Measurements from ENCODE around the gene SSTR3.

The SSTR3 gene

DNA sequence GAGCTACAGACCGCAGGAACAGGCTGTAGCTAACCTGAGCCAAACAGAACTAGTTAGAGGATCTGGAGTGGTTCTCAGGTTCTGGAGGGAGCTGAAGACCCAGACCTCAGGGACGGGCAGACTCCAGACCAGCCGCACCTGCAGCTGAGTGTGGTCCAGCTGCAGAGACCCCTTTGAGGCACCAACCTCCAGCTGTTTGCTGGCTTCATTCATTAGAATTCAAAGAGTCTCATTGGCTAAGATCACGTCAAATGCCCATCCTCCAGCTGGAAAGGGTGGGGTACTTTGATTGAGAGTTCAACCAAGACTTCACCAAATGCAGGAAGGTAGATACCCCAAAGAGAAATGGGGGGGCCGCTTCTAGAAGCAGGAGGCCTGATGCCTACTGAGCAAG lies 49.2 kb downstream of the SSTR3 start:
- DNase-seq (ENCODE audit: extremely low read depth, low read depth): no peak
- TF ChIP-seq, protein P1, sequence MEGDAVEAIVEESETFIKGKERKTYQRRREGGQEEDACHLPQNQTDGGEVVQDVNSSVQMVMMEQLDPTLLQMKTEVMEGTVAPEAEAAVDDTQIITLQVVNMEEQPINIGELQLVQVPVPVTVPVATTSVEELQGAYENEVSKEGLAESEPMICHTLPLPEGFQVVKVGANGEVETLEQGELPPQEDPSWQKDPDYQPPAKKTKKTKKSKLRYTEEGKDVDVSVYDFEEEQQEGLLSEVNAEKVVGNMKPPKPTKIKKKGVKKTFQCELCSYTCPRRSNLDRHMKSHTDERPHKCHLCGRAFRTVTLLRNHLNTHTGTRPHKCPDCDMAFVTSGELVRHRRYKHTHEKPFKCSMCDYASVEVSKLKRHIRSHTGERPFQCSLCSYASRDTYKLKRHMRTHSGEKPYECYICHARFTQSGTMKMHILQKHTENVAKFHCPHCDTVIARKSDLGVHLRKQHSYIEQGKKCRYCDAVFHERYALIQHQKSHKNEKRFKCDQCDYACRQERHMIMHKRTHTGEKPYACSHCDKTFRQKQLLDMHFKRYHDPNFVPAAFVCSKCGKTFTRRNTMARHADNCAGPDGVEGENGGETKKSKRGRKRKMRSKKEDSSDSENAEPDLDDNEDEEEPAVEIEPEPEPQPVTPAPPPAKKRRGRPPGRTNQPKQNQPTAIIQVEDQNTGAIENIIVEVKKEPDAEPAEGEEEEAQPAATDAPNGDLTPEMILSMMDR (IDR thresholded peaks at IDR 0.05; ENCODE audit: low read depth, low read length): no peak

DNA sequence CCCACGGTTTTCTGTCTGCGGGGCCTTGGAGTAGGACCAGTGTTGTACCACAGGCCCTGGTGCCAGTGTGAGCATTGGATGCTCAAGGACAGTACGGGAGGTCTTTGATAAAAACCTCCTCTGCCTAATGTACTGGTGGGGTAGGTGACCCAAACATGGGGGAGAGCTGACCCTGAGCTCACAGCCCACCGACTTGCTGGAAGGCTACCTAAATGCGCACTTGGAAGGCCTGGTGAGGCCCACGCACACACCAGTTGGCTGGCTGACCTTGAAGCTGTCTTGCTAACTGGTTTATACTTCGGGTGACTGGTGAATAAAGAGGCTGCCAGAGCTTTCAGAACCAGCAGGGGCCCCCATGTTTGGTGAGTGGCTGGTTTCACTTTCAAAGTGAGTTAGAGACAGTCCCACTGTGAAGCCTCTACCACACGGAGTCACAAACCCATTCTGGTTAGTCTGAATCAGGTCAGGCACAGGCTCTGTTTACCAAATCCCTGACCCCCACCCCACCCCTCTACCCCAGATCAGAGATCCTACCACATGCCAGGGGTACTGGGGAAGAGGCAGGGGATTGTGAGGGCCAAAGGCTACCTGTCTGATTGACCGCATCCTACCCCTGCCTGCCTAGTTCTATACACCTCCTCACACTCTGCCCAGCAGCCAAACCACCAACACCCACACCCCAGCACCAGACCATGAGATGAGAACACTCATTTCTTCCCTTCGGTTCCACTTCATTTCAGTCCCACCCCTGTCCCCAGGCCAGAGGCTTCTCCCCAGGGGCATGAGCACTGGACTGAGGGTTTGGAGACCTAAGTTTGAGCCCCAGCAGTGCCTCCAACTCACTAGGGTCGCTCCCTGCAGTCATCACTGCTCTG lies 49.8 kb downstream of the SSTR3 start:
- no peak for DNase-seq (ENCODE audit: extremely low read depth, low read depth)
- TF ChIP-seq, protein P1 (IDR thresholded peaks at IDR 0.05; ENCODE audit: low read depth, low read length): no peak

DNA sequence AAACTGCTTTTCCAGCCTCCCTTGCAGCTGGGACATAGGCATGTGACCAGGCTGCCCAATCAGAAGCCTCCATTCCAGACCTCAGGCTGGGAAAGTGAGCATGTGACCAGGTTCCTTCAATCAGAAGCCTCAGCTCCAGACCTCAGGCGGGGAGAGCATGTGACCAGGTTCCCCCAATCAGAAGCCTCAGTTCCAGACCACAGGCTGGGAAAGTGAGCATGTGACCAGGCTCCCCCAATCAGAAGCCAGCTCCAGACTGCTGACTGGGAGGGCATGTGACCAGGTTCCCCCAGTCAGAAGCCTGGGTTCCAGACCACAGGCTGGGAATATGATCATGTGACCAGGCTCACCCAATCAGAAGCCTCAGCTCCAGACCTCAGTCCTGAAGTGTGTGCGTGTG lies 50.8 kb downstream of the SSTR3 start:
- DNase-seq (ENCODE audit: extremely low read depth, low read depth): no peak
- TF ChIP-seq, protein P1 (IDR thresholded peaks at IDR 0.05; ENCODE audit: low read depth, low read length): no peak

DNA sequence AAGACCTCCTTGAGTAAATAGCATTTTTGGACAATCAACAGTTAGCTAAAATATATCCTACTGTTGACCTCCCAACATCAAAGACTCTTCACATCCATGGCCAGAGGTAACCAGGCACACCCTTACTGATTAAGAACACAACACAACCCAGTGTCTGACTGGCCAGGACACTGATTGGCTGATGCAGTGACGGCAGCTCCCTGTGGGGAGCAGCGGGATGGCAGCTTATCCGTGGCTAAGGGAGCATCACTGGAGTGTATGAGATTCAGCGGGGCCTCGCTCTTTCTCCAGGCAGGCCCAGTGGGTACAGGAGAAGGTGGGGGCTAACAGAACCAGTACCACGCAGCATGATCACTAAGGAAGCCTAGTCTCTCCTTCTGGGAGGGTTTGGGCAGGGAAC lies 52.2 kb downstream of the SSTR3 start:
- no peak for DNase-seq (ENCODE audit: extremely low read depth, low read depth)
- TF ChIP-seq, protein P1 (IDR thresholded peaks at IDR 0.05; ENCODE audit: low read depth, low read length): no peak

DNA sequence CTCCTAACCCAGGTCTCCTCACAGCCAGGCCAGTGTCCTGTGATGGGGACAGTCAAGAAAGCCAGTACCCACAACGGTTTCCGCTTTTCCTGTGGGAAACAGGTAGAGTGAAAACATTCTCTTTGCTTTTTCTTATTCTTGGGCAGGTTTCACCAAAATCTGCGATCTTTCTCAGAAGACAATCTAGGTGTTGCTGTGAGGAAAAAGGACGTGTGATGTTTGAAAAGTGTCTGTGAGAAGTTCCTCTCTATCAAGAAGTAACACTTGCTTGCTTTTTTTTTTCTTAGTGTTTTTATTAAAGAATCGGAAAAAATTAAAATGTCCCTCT lies 53.4 kb downstream of the SSTR3 start:
- no peak for DNase-seq (ENCODE audit: extremely low read depth, low read depth)
- TF ChIP-seq, protein P1 (IDR thresholded peaks at IDR 0.05; ENCODE audit: low read depth, low read length): no peak

GRCh38 chr22:37157516-37158285 lies 54.6 kb downstream of the SSTR3 start:
- DNase-seq (ENCODE audit: extremely low read depth, low read depth): no peak
- TF ChIP-seq, protein P1 (IDR thresholded peaks at IDR 0.05; ENCODE audit: low read depth, low read length): no peak
